PFSK-1 (cell line): ENCODE data around the gene GLT6D1.

Experiments
- FOXP2 ChIP-seq: optimal IDR thresholded peaks from 2 replicates; pipeline ENCODE3; 2011; ENCODE audit warnings: borderline replicate concordance, control low read depth, inconsistent platforms; ENCODE audit not compliant: insufficient read depth; ENCODE audit errors: extremely low read length, extremely low read depth
- POLR2AphosphoS5 ChIP-seq: IDR thresholded peaks from 2 replicates; pipeline ENCODE4 v1.6.1; 2012; ENCODE audit warnings: low read depth, mild to moderate bottlenecking, control low read depth, low read length, moderate library complexity
- REST ChIP-seq, 2 experiments: IDR thresholded peaks; 2 replicates each; pipeline versions ENCODE4 v1.6.1 to v1.8.0; 2011 to 2012; ENCODE audit warnings: low read depth in 2 of 2, low read length in 2 of 2, control low read depth in 1 of 2, inconsistent platforms in 1 of 2, mild to moderate bottlenecking in 1 of 2, moderate library complexity in 1 of 2; ENCODE audit not compliant: insufficient read depth in 1 of 2
- SIN3A ChIP-seq: IDR thresholded peaks from 2 replicates; pipeline ENCODE4 v1.6.1; 2012; ENCODE audit warnings: mild to moderate bottlenecking, low read length, moderate library complexity, borderline replicate concordance; ENCODE audit not compliant: insufficient read depth
- TAF1 ChIP-seq: IDR thresholded peaks from 2 replicates; pipeline ENCODE4 v1.6.1; 2012; ENCODE audit warnings: low read length, control low read depth, borderline replicate concordance; ENCODE audit not compliant: insufficient read depth

The GLT6D1 gene

GRCh38 chr9:135681161-135681560 lies 41.8 kb upstream of the GLT6D1 start:
- TF ChIP-seq POLR2AphosphoS5 (no peak), TAF1 (no peak), FOXP2 (no peak), REST (IDR thresholded peaks at IDR 0.05; ENCODE audit: insufficient read depth in 1 of 2, low read depth in 2 of 2, low read length in 2 of 2) (no peak), SIN3A (no peak)

- no peak for TF ChIP-seq FOXP2
These were observed 40.7 kb upstream of the GLT6D1 start for GRCh38 chr9:135680056-135680455.

- TF ChIP-seq REST (IDR thresholded peaks at IDR 0.05; ENCODE audit: insufficient read depth in 1 of 2, low read depth in 2 of 2, low read length in 2 of 2) (no peak), POLR2AphosphoS5 (no peak), SIN3A (no peak), FOXP2 (no peak), TAF1 (no peak)
These were observed 39.1 kb upstream of the GLT6D1 start for GRCh38 chr9:135678236-135679017.

GRCh38 chr9:135677641-135678168 lies 38.4 kb upstream of the GLT6D1 start:
- TF ChIP-seq TAF1 (no peak), POLR2AphosphoS5 (no peak), REST (IDR thresholded peaks at IDR 0.05; ENCODE audit: insufficient read depth in 1 of 2, low read depth in 2 of 2, low read length in 2 of 2) (no peak), FOXP2 (no peak), SIN3A (no peak)

GRCh38 chr9:135676891-135677290 lies 37.6 kb upstream of the GLT6D1 start:
- TF ChIP-seq TAF1 (no peak), REST (IDR thresholded peaks at IDR 0.05; ENCODE audit: insufficient read depth in 1 of 2, low read depth in 2 of 2, low read length in 2 of 2) (no peak), FOXP2 (no peak), POLR2AphosphoS5 (no peak), SIN3A (no peak)
